Ovary (tissue), 9 donors: ENCODE measurements around the gene GATA1. TPM values are rescaled to one million over a fixed set of nuclear protein-coding genes. Genes with fewer than 3 reads are reported as not detected.
"Not testable (repeated sequence)": the region's sequence is repeated elsewhere in the genome, so short reads cannot be mapped to it uniquely, and the experiment has no call there.

ENCODE experiments used
- DNase-seq, 5 donors: peaks; one replicate each; pipeline ENCODE4 v3.0.0-alpha.2; 2019 to 2020
- H3K27ac ChIP-seq, 2 donors: fragments of 200-600 bp; one replicate each; pipeline versions ENCODE4 v1.5.1 to v1.8.0; 2019 to 2022
- H3K27me3 ChIP-seq: fragments of 200-600 bp; one replicate; pipeline ENCODE4 v1.8.0; 2022
- H3K36me3 ChIP-seq: fragments of 200-600 bp; sonication (generic); one replicate; pipeline ENCODE4 v1.5.1; 2019
- H3K4me1 ChIP-seq: one replicate; pipeline ENCODE4 v1.8.1; 2013; ENCODE audit warnings: mild to moderate bottlenecking, moderate library complexity; ENCODE audit not compliant: insufficient read depth
- H3K4me3 ChIP-seq: fragments of 200-600 bp; sonication (generic); one replicate; pipeline ENCODE4 v1.5.1; 2017
- H3K9me3 ChIP-seq, 2 donors: fragments of 200-600 bp in 1 of 2; sonication (generic) in 1 of 2; one replicate each; pipeline versions ENCODE4 v1.5.1 to v1.8.1; 2013 to 2019; ENCODE audit warnings: mild to moderate bottlenecking in 1 of 2, moderate library complexity in 1 of 2
- EP300 ChIP-seq: sonication (generic); formaldehyde crosslinking; IDR thresholded peaks from one replicate; pipeline ENCODE4 v1.6.1; 2017; ENCODE audit warnings: antibody characterized with exemption
- POLR2A ChIP-seq: fragments of 450-650 bp; IDR thresholded peaks from one replicate; pipeline ENCODE4 v1.6.1; 2017; ENCODE audit warnings: antibody characterized with exemption, mild to moderate bottlenecking, moderate library complexity
- WGBS, 3 donors: extraction: QIAGEN DNeasy Blood & Tissue Kit in 1 of 3; methylation state at CpG; one replicate each; pipeline versions ENCODE4 v1.1.5 to v1.1.7; 2013 to 2017; 5-methylcytosine and 5-hydroxymethylcytosine counted together
- intact Hi-C, 4 donors: fragments of 100-400 bp; cut with DNase I; formaldehyde crosslinking; loops; one replicate each; pipeline versions ENCODE4 v1.11.0 to v1.15.1; 2022 to 2023
- polyA plus RNA-seq, 2 donors: library from polyadenylated mRNA; stranded (reverse); fragments of 200-250 nt in 1 of 2; fragments of 350-450 nt in 1 of 2; fragmentation: Illumina TruSeq in 1 of 2; extraction: RNeasy Lipid Tissue Mini Kit (QIAGEN cat#74804) in 1 of 2; gene quantifications; one replicate each; pipeline ENCODE4 v1.2.3, GENCODE V29; 2013 to 2014
- total RNA-seq, 7 donors: library from RNA; depleted of rRNA in 2 of 7; stranded (reverse); fragments of >200 nt in 2 of 7; fragmentation: NEBNext Ultra II Directional in 3 of 7; extraction: Animal tissue kit (Norgen Biotek cat#: 25700) in 3 of 7; gene quantifications; one replicate each; pipeline versions ENCODE4 v1.1.0 to v1.2.4, GENCODE V29; 2016 to 2023
- TF ChIP-seq, protein P1 (sequence below), 3 donors: fragments of 450-650 bp in 2 of 3; fragments of 200-600 bp in 1 of 3; IDR thresholded peaks; one replicate each; pipeline versions ENCODE4 v1.5.1 to v1.8.0; 2016 to 2022; ENCODE audit warnings: antibody characterized with exemption in 3 of 3, mild to moderate bottlenecking in 1 of 3
- donor health status: DM: no; HTN: no; CAD: no; lungs with moderate emphysema.
- donor health status: DM: no; HTN: no; CAD: no.
- donor health status: Bipolar disorder and iron deficiency.
- donor health status: DM: yes; HTN: yes; CAD: no.
- donor health status: DM: no; HTN: no; CAD: no.
- donor health status: DM: yes; HTN: yes; CAD: no.

The GATA1 gene
- total and polyA plus RNA-seq, 9 donors: 0.08 to 0.46 TPM; not detected in 7

DNA sequence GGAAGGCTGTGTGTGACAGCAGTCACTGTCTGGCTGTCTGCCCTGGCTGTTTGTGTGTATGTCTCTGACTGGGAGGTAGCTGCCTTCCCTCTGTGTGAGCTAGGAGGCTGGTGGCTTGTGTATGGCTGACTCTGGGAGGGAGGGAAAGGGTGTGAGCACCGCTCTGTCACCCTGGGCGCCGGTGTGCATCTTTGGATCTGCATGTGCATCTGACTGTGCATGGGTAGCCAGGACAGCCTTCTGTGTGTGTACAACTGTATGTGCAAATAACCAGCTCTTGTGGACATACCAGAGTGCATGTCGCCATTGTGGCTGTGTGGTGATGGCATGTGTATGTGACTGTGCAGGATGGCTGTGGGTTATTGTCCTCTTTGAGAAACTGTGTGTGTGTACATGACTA, 32.5 kb downstream of the GATA1 start:
- Histone ChIP-seq H3K27ac (no peak overlapping the region), H3K27me3 (no peaks in the 10 kb centered on the region), H3K36me3 (no peaks in the 10 kb centered on the region), H3K9me3 (no peaks in the 10 kb centered on the region), H3K4me1 (no peaks in the 10 kb centered on the region), H3K4me3 (no peak overlapping the region)
- TF ChIP-seq EP300 (no peak), POLR2A (no peak)
- TF ChIP-seq, protein P1, sequence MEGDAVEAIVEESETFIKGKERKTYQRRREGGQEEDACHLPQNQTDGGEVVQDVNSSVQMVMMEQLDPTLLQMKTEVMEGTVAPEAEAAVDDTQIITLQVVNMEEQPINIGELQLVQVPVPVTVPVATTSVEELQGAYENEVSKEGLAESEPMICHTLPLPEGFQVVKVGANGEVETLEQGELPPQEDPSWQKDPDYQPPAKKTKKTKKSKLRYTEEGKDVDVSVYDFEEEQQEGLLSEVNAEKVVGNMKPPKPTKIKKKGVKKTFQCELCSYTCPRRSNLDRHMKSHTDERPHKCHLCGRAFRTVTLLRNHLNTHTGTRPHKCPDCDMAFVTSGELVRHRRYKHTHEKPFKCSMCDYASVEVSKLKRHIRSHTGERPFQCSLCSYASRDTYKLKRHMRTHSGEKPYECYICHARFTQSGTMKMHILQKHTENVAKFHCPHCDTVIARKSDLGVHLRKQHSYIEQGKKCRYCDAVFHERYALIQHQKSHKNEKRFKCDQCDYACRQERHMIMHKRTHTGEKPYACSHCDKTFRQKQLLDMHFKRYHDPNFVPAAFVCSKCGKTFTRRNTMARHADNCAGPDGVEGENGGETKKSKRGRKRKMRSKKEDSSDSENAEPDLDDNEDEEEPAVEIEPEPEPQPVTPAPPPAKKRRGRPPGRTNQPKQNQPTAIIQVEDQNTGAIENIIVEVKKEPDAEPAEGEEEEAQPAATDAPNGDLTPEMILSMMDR (IDR thresholded peaks at IDR 0.05): no peak
- intact Hi-C loops: no loop called here
- DNase-seq: no peak
- 79 to 85% (median 83%) methylated on average over 4 of the region's 4 CpGs for WGBS, 3 donors

DNA sequence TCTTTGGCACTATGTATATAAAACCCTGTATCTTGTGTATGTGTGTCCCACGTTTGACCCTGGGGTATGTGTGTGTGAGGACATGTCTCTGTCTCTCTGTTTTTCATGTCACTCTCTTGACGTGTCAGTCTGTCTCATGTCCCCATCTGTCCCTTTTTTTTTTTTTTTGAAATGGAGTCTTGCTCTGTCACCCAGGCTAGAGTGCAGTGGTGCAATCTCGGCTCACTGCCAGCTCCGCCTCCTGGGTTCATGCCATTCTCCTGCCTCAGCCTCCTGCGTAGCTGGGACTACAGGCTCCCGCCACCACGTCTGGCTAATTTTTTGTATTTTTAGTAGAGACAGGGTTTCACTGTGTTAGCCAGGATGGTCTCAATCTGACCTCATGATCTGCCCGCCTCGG, 33.0 kb downstream of the GATA1 start:
- H3K9me3 ChIP-seq, H3K27me3 ChIP-seq, intact Hi-C loops, DNase-seq, H3K4me3 ChIP-seq, H3K36me3 ChIP-seq, H3K27ac ChIP-seq, H3K4me1 ChIP-seq: not testable (repeated sequence)
- 77 to 83% (median 83%) methylated on average over 9 of the region's 9 CpGs for WGBS, 3 donors

DNA sequence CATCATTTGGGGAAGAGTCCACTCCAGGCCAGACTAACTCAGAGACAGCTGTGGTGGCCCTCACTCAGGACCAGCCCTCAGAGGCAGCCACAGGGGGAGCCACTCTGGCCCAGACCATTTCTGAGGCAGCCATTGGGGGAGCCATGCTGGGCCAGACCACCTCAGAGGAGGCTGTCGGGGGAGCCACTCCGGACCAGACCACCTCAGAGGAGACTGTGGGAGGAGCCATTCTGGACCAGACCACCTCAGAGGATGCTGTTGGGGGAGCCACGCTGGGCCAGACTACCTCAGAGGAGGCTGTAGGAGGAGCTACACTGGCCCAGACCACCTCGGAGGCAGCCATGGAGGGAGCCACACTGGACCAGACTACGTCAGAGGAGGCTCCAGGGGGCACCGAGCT, 36.7 kb downstream of the GATA1 start:
- no peak for DNase-seq
- no peaks in the 10 kb centered on the region for H3K36me3 ChIP-seq
- H3K9me3 ChIP-seq: no peaks in the 10 kb centered on the region
- H3K27me3 ChIP-seq: no peaks in the 10 kb centered on the region
- no peak for TF ChIP-seq EP300
- H3K4me1 ChIP-seq: no peaks in the 10 kb centered on the region
- H3K27ac ChIP-seq: no peak overlapping the region
- 68 to 83% (median 70%) methylated on average over 6 of the region's 6 CpGs for WGBS, 3 donors
- intact Hi-C loops: no loop called here
- no peak overlapping the region for H3K4me3 ChIP-seq

DNA sequence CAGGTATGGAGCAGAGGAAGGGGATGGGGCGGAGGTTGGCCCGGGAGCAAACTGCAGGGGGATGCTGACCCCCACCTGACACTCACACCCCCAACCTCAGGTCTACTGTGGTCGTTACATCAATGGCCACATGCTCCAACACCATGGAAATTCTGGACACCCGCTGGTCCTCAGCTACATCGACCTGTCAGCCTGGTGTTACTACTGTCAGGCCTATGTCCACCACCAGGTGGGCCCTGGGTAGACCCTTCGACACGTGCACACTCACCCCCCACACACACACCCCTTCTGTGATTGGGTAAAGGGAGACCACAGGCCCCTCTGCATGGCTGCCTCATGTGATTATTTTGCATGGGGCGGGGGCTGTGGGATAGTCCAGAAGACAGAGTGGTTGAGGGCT, 37.7 kb downstream of the GATA1 start:
- no peaks in the 10 kb centered on the region for H3K4me1 ChIP-seq
- TF ChIP-seq POLR2A: no peak
- TF ChIP-seq, protein P1 (IDR thresholded peaks at IDR 0.05): no peak
- no peak for DNase-seq
- 75 to 86% (median 77%) methylated on average over 8 of the region's 8 CpGs for WGBS, 3 donors
- no peaks in the 10 kb centered on the region for H3K27me3 ChIP-seq
- no peaks in the 10 kb centered on the region for H3K36me3 ChIP-seq
- H3K4me3 ChIP-seq: no peak overlapping the region
- intact Hi-C loops: no loop called here
- no peak overlapping the region for H3K27ac ChIP-seq
- no peaks in the 10 kb centered on the region for H3K9me3 ChIP-seq

DNA sequence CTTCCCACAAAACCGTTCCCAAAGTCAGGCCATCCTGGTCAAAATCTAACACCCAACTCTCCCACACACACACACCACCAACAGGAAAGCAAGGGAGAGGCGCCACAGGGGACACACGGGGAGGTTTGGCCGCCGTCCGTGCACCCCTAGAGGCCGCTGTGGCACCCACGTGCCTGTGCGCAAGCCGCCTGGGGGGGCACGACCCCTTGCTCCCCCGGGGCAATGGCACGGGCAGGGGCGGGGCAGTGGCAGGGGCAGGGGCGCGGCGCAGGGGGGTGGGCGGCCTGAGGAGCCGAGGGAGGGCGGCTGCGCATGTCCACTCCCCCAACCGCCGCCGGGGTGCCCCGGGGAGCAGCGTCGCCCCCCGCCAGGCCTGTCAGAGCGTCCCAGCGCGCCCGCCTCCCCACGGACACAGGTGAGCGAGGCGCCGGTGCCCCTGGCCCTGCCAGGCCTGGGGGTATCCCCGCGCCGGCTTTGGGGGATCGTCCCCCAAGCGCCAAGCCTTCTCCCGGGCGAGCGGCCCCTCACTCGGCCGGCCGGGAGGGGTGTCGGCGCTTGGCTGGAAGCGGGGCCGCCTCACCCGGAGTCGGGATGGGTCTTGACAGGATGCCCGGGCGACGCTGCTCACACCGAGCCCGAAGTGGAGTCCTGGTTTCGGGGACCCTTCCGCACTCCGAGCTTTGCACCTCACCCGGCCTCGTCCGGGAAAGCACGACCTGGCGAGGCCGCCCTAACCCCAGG, 39.9 kb downstream of the GATA1 start, which contains the start of gene ERAS:
Gene ERAS, plus strand, starts transcription at position 379 of the 741 bp plus-strand sequence. CDS start 2,611 bp downstream, outside the sequence.
- no peak for TF ChIP-seq POLR2A
- TF ChIP-seq EP300: no peak
- TF ChIP-seq, protein P1 (IDR thresholded peaks at IDR 0.05): no peak
- 66 to 79% (median 69%) methylated on average over 36 to 67 of the region's 67 CpGs for WGBS, 3 donors
- intact Hi-C loops: no loop called here
- Histone ChIP-seq H3K4me1 (no peaks in the 10 kb centered on the region), H3K9me3 (no peaks in the 10 kb centered on the region), H3K27ac (no peak within 1 kb of the TSS), H3K27me3 (no peaks in the 10 kb centered on the region), H3K4me3 (no peak within 1 kb of the TSS), H3K36me3 (no peaks in the 10 kb centered on the region)
- DNase-seq: peak in 1 of 5 donors; percentile 23
